Neural crest cell (in vitro differentiated cells): Measurements from ENCODE around the gene LARGE2. TPM values are rescaled to one million over a fixed set of nuclear protein-coding genes. Genes with fewer than 3 reads are reported as not detected.

Experiments
- DNase-seq: peaks from one replicate; pipeline ENCODE4 v3.0.0; 2021; ENCODE audit warnings: low read depth, mixed read lengths, low spot score
- H3K27ac Mint-ChIP-seq: one replicate; pipeline ENCODE4 v1.8.0; 2021; ENCODE audit warnings: mild to moderate bottlenecking, mixed read lengths; ENCODE audit not compliant: unreplicated experiment
- H3K27me3 Mint-ChIP-seq: 2 replicates; pipeline ENCODE4 v1.8.0; 2021; ENCODE audit warnings: low read depth, mild to moderate bottlenecking, mixed read lengths
- H3K36me3 Mint-ChIP-seq: 2 replicates; pipeline ENCODE4 v1.8.0; 2021; ENCODE audit warnings: low read depth, mild to moderate bottlenecking, mixed read lengths
- H3K4me1 Mint-ChIP-seq: 2 replicates; pipeline ENCODE4 v1.8.0; 2021; ENCODE audit warnings: mixed read lengths
- H3K4me3 Mint-ChIP-seq: one replicate; pipeline ENCODE4 v1.8.0; 2021; ENCODE audit warnings: mild to moderate bottlenecking, mixed read lengths
- H3K9me3 Mint-ChIP-seq: 2 replicates; pipeline ENCODE4 v1.8.0; 2021; ENCODE audit warnings: mixed read lengths
- CTCF ChIP-seq: fragments of 200-600 bp; sonication (generic); conservative IDR thresholded peaks from 2 replicates; pipeline ENCODE4 v1.5.0; 2021; ENCODE audit warnings: antibody characterized with exemption, mild to moderate bottlenecking
- long read RNA-seq: library from polyadenylated mRNA; unstranded; transcript quantifications from one replicate; pipeline ENCODE4 v2.0.0, GENCODE V29; 2020
- total RNA-seq: library from RNA; stranded (reverse); gene quantifications from 2 replicates; pipeline ENCODE4 v1.2.1, GENCODE V29; 2021

Gene LARGE2
- 0.48 TPM in 1 of 2 replicates, not detected in the other for total RNA-seq
- long read RNA-seq: 0 reads

DNA sequence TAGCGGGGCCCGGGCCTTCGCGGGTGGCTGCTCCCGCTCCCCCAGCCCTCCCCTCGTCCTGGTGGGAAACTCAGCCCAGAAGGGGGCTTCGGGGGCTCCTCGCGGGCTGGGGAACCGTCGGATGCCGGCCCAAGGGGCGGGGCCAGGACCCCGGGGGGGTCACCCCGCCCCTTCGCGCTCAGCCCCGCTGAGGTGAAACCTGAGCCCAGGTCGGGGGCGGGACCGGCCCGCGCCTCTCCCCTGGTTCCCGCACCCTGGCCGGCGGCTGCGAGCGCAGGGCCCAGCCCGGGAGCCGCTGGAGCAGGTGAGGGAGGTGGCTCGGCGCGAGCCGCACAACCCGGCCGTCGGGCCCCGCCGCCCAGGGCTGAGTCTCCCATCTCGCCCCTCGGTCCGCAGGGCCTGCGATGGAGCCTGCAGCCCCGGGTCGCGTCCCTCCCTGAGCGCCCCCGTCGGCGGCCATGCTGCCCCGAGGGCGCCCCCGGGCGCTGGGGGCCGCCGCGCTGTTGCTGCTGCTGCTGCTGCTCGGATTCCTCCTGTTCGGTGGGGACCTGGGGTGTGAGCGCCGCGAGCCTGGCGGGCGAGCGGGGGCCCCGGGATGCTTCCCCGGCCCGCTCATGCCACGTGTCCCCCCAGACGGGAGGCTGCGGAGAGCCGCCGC lies at the start of gene LARGE2:
LARGE2 (plus strand) TSS at position 232 of the 658 bp plus-strand sequence; CDS start at position 459, 227 bp downstream.
- H3K4me3 Mint-ChIP-seq: peak within 1 kb of the TSS; percentile 80
- peaks cover 64% of the 10 kb centered on the region for H3K27me3 Mint-ChIP-seq
- TF ChIP-seq CTCF: no peak
- no peak for DNase-seq
- peaks cover 25% of the 10 kb centered on the region for H3K4me1 Mint-ChIP-seq
- no peaks in the 10 kb centered on the region for H3K36me3 Mint-ChIP-seq
- H3K27ac Mint-ChIP-seq: no peak within 1 kb of the TSS
- H3K9me3 Mint-ChIP-seq: no peaks in the 10 kb centered on the region

GRCh38 chr11:45876401-45876800 lies 46.1 kb upstream of the LARGE2 start:
- no peak for DNase-seq
- H3K27ac Mint-ChIP-seq: no peak overlapping the region
- peaks cover 3% of the 10 kb centered on the region for H3K36me3 Mint-ChIP-seq
- no peak overlapping the region for H3K4me3 Mint-ChIP-seq
- no peaks in the 10 kb centered on the region for H3K27me3 Mint-ChIP-seq
- H3K4me1 Mint-ChIP-seq: peaks cover 11% of the 10 kb centered on the region
- no peak for TF ChIP-seq CTCF
- no peaks in the 10 kb centered on the region for H3K9me3 Mint-ChIP-seq

- H3K27ac Mint-ChIP-seq: no peak overlapping the region
- H3K4me3 Mint-ChIP-seq: no peak overlapping the region
- no peaks in the 10 kb centered on the region for H3K9me3 Mint-ChIP-seq
- no peaks in the 10 kb centered on the region for H3K27me3 Mint-ChIP-seq
- H3K4me1 Mint-ChIP-seq: peaks cover 11% of the 10 kb centered on the region
- H3K36me3 Mint-ChIP-seq: peaks cover 3% of the 10 kb centered on the region
- TF ChIP-seq CTCF: no peak
- DNase-seq: no peak
Measured at GRCh38 chr11:45877221-45877620, 45.2 kb upstream of the LARGE2 start.

DNA sequence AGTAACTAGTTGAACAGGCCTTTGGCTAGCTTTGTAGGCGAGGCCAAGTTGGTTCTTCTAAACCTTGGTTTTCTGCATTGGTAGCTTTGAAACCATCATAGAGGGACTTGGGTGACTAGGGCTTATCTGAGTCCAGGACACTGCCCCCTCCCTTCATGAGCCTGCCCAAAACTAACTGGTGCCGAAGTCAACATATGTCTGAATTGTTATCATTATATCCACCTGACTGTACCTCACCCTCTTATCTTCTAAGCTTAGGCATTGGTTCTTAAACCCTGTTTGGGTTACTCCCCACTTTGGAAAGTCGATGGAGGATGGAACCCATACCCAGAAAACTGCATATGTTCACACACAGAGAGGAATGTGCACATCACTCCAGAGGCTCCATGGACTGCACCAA lies 44.6 kb upstream of the LARGE2 start:
- no peak for TF ChIP-seq CTCF
- DNase-seq: no peak
- Mint-ChIP-seq H3K27me3 (no peaks in the 10 kb centered on the region), H3K27ac (no peak overlapping the region), H3K4me1 (peaks cover 8% of the 10 kb centered on the region), H3K9me3 (no peaks in the 10 kb centered on the region), H3K4me3 (no peak overlapping the region), H3K36me3 (peaks cover 3% of the 10 kb centered on the region)

- peaks cover 6% of the 10 kb centered on the region for H3K27me3 Mint-ChIP-seq
- peaks cover 3% of the 10 kb centered on the region for H3K36me3 Mint-ChIP-seq
- H3K27ac Mint-ChIP-seq: peak overlapping the region; percentile 15
- no peak overlapping the region for H3K4me3 Mint-ChIP-seq
- H3K4me1 Mint-ChIP-seq: peaks cover 13% of the 10 kb centered on the region
- DNase-seq: no peak
- TF ChIP-seq CTCF: no peak
- H3K9me3 Mint-ChIP-seq: no peaks in the 10 kb centered on the region
Measured at GRCh38 chr11:45879803-45880686, 42.4 kb upstream of the LARGE2 start.
